WTC11 (cell line): ENCODE data around the gene ARL5B.

Experiments
- HMGXB4 ChIP-seq: sonication (generic); formaldehyde crosslinking; IDR thresholded peaks from 2 replicates; pipeline ENCODE4 v1.8.1; 2023; ENCODE audit warnings: mild to moderate bottlenecking, moderate library complexity, missing genetic modification reagents
- MAX ChIP-seq: sonication (generic); formaldehyde crosslinking; IDR thresholded peaks from 2 replicates; pipeline ENCODE4 v1.8.0; 2022; ENCODE audit warnings: mild to moderate bottlenecking, missing genetic modification reagents
- NFATC4 ChIP-seq: fragments of 250-450 bp; sonication (Bioruptor Pico); IDR thresholded peaks from 2 replicates; pipeline ENCODE4 v1.9.0; 2021; ENCODE audit warnings: mild to moderate bottlenecking
- NFYB ChIP-seq: sonication (generic); formaldehyde crosslinking; conservative IDR thresholded peaks from 2 replicates; pipeline ENCODE4 v1.8.0; 2022; ENCODE audit warnings: low read depth, missing genetic modification reagents
- ZMAT4 ChIP-seq: fragments of 250-450 bp; sonication (Bioruptor Pico); IDR thresholded peaks from 2 replicates; pipeline ENCODE4 v1.9.0; 2021; ENCODE audit warnings: mild to moderate bottlenecking

- TF ChIP-seq MAX (CRISPR knock-in tag) = no peak
- no peak for TF ChIP-seq ZMAT4 (CRISPR knock-in tag)
- no peak for TF ChIP-seq NFATC4 (CRISPR knock-in tag)
- TF ChIP-seq NFYB = no peak
- no peak for TF ChIP-seq HMGXB4 (CRISPR knock-in tag)
Measured at GRCh38 chr10:18660816-18661431, 1.7 kb downstream of the ARL5B start.
